Activated CD4-positive, alpha-beta T cell treated with anti-CD3 and anti-CD28 coated beads, Interleukin-10, Interleukin-2, amounts not matched to agents 100 ng/mL and 50 ng/mL, durations not matched to agents 16 hours and 8 hours (primary cell): ENCODE data around the gene TXNL1.
"Not testable (repeated sequence)": the region's sequence is repeated elsewhere in the genome, so short reads cannot be mapped to it uniquely, and the experiment has no call there.

ENCODE experiments used
- DNase-seq: peaks from one replicate; pipeline ENCODE4 v3.0.0-alpha.2; 2020

The TXNL1 gene

DNA sequence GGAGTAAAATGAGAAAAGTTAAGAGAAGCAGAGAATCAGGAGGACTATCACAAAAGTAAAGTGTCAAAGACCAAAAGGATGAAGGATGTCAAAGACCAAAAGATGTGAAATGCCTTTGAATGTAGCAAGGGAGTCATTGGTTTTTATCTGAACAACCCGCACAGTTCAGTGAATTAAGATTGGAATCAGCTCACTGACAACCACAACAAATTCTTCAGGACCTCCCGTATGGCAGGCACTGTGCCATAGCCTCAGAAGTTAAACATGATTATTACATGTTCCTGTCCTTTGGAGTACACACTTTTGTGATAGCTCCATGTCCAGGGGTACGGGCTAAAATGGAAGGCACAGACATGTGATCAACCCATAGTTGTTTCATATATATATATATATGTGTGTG is 5.0 kb upstream of the TXNL1 start:
- no peak for DNase-seq

- DNase-seq = no peak
These were observed 3.4 kb upstream of the TXNL1 start for GRCh38 chr18:56641714-56642337.

GRCh38 chr18:56639571-56639970 is 1.2 kb upstream of the TXNL1 start:
- no peak for DNase-seq

- no peak for DNase-seq
These were observed 651 bp upstream of the TXNL1 start for GRCh38 chr18:56639104-56639381.

GRCh38 chr18:56637711-56638231 is 621 bp downstream of the TXNL1 start:
- DNase-seq = no peak

GRCh38 chr18:56637176-56637575 is 1.2 kb downstream of the TXNL1 start:
- DNase-seq = no peak

DNA sequence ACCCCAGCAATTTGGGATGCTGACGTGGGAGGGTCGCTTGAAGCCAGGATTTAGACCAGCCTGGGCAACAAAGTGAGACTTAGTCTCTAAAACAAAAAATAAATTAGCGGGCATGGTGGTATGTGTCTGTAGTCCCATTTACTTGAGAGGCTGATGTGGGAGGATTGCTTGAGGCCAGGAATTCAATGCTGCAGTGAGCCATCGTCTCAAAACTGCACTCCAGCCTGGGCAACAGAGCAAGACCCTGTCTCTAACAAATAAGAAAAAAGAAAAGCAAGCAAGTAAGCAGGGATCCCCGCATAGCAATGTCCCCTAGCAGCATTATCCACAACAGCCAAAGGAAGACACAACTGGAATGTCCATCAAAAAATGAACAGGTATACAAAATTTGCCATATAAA is 3.4 kb downstream of the TXNL1 start:
- no peak for DNase-seq

- DNase-seq = no peak
These were observed 6.0 kb downstream of the TXNL1 start for GRCh38 chr18:56632070-56633022.

GRCh38 chr18:56627991-56628390 is 10.4 kb downstream of the TXNL1 start:
- no peak for DNase-seq

DNA sequence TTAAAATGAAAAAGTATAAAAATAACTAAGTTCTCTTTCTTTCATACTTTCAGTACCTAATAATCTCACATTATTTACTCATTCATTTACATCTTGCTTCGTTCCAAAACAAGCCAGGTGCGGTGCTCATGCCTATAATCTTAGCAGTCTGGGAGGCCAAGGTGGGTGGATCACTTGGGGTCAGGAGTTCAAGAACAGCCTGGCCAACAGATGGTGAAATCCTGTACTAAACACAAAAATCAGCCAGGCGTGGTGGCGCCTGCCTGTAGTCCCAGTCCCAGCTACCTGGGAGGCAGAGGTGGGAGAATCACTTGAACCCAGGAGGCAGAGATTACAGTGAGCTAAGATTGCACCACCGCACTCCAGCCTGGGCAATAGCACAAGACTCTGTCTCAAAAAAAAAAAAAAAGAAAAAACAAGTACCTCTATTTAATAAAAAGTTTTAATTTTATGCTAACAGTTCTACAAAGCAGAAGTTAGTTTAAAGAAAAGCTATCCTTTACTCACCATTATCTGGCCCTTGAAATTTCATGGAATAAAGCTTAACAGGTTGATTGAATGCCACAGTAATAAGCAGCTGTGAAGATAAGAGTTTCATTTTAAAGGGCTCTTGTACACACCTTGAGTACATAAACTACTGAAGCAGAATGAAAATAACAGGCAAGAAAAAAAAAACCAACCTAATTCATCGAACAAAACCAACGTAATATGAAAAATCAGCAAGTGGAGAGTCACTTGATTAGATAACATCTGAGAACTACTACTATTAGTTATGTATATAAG is 22.5 kb downstream of the TXNL1 start:
- DNase-seq = no peak

DNA sequence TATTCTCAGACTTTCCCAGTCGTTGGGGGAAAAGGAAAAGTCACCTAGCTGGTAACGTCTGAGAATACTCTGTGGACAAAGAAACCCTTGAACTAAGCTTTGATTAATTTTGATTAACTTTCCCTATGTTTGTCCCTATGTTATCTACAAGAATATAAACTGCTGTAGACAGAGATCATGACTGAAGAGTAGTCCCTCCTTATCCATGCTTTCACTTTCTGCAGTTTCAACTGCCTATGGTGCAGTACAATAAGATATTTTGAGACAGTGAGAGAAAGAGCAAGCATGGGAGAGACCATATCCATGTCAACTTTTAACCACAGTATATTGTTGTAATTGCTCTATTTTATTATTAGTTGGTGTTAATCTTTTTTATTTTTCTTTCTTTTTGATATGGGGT is 31.8 kb downstream of the TXNL1 start:
- DNase-seq = no peak

- no peak for DNase-seq
These were observed 40.0 kb downstream of the TXNL1 start for GRCh38 chr18:56598422-56598821.

DNA sequence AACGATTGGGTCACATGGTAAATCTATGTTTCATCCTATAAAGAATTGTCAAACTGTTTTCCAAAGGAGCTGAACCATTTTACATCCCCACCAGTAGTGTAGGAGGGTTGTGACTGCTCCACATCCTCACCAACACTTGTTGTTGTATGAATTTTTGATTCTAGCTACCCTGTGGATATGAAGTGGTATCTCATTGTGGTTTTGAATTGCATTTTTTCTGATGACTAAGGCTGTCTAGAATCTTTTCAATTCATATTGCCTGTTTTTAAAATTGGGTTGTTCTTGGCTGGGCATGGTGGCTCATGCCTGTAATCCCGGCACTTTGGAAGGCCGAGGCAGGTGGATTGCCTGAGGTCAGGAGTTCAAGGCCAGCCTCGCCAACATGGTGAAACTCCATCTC is 44.5 kb downstream of the TXNL1 start:
- no peak for DNase-seq

DNA sequence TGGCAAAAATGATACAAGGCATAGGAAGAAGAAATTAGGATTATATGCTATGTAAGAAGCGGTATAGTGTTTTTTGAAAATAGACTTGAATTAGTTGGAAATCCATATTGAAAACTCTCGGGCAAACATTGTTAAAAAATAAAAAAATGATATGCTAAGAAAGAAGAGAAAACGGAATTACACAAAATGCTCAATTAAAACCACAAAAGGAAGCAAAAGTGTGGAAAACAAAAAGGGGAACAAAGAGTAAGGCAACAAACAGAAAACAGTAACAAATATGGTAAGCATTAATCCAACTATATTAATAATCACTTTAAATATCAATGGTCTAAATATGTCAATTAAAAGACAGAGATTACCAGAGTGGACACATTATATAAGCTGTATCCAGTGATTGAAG is 58.4 kb downstream of the TXNL1 start:
- DNase-seq = no peak

DNA sequence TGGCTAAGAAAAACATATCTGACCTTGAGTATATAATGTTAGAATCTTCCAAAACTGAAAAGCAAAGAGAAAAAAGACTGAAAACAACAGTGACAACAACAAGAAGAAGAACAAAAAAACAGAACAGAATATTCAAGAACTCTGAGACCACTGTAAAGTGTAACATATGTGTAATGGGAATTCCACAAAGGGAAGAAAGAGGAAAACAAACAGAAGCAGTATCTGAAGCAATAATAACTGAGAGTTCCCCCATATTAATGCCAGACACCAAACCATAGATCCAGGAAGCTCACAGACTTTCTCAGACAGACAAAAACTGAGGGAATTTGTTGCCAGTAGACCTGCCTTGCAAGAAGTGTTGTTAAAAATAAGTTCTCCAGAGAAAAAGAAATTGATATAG is 58.9 kb downstream of the TXNL1 start:
- no peak for DNase-seq

DNA sequence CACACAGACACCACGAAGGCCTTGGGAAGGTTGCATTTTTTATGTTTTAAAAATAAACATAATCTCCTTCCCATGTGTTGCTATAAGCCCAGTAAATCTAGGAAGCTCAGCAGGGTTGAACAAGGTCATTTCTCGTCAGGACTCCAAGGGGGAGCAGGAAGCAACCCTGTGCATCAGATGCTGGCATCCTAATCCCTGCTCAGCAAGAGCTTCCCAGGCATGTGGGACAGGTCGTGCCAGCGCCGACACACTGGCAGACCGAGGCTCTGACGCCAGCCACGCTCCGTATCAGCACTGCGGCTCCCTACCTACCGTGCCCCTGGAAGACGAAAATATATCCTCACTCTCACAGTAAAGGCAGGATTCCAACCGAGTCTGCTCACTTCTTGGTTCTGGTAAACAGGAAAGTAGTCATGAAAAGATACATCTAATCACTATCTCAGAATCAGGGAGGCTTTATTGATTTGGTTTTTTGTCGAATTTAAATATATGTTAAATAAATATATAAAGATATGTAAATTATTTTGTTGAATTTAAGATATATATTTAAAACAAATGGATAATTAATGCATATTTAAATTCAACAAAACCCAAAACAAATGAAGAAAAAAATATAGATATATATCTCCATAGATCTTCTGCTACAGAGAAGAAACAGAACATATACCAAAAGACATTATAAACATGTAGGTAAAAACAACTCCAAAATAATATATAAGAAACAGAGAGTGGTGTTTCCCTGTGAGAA is 61.4 kb downstream of the TXNL1 start:
- DNase-seq = no peak

DNA sequence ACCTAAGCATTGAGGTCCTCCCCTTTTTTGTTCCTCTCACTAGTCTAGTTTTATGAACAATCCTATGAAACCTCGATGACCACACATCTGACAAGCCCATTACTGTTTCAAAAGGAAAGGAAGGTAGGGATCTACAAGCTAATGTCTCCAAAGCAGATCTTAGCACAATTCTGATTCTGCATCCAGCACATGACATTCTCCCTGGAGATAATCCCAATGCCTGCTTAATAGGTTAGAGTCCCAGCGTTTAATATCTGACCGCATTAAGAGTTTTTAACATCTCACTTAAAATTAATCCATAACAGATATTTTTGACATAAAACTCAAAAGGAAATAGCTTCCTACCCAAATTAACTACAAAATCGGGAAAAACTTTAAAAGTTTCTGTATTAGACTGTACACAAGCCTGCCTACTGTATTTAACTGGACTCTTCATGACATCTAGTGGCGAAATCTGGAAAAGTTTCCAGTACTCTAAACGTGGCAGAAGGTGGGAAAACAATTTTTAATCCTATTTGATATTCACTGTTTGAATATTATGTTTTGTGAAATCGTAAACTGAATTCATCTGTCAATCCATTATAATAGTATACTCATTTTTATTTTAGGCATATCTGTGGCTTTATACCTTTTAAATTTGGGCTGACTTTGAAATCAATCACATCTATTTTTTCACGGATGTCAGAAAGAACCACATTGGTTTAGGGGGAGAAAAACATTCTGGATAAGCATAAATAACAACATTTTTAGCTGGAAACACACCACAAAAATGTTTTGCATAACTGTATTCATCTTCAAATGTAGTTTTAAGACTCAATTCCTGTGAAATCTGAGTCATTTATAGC is 62.4 kb downstream of the TXNL1 start:
- peak; percentile 37 for DNase-seq

- DNase-seq = no peak
These were observed 63.5 kb downstream of the TXNL1 start for GRCh38 chr18:56574861-56575260.

DNA sequence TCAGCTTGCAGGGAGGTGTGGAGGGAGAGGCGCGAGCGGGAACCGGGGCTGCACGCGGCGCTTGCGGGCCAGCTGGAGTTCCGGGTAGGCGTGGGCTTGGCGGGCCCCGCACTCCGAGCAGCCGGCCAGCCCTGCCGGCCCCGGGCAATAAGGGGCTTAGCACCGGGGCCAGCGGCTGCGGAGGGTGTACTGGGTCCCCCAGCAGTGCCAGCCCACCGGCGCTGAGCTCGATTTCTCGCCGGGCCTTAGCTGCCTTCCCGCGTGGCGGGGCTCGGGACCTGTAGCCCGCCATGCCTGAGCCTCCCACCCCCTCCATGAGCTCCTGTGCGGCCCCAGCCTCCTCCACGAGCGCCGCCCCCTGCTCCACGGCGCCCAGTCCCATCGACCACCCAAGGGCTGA is 66.1 kb downstream of the TXNL1 start:
- not testable (repeated sequence) for DNase-seq

DNA sequence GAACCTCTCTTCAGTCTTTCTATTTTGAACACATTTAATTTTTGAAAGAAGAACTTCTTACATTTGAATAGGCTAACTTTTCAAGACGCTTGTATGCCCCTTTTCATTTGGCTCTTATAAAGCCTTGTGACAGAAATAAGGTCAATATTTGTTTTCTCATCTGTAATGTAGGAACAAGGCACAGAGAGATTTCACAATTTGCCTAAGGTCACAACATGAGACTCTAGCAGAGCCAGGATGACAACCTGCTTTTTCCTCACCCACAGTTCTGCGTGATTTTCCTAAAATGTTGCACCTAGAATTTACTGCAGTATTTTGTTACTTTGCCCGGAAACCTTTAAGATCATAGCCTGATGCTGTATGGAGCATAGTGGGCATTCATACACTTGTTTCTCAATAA is 67.4 kb downstream of the TXNL1 start:
- DNase-seq = no peak

DNA sequence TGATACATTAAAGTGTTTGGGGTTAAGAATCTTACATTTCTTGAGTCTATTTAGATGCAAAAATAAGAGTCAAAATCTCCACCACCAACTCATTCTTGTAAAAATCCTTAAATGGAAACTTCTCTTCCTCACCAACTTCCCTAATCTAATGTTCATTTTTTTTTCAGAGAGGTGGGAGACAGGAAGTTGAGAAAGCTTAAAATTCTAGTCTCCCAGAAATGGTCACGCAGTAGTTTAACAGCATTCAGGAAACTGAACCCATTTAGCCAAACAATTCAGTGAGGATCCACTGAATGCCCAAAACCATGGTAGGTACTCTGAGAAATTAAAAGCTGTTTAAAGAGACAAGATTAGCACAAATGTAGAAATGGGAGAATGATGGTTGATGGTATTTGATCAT is 69.0 kb downstream of the TXNL1 start:
- no peak for DNase-seq

DNA sequence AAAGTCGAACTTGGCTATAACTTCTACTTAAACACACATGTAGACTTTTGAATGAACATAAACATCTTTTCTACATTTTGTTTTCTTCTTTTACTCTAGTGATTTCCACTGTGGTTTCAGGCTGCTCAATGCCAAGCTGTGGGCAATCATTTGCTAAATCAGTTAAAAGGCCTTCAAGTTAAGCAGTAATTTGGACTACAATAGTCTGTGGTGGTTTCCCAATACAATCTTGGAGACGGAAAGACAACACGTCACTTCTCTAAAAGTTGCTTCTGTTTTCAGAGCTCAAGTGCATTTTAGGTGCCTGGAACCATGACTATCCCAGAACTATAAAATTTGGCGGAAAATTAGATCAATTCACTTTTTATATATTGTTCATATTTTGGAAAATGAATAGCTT is 69.4 kb downstream of the TXNL1 start:
- DNase-seq = no peak
